Transverse colon (tissue), 4 donors: ENCODE measurements around the gene TPRA1.

ENCODE experiments used
- CTCF ChIP-seq, 5 experiments: fragments of 200-600 bp in 3 of 5; fragments of 450-650 bp in 2 of 5; sonication (generic) in 3 of 5; IDR thresholded peaks; 1 replicate in 2 of 5; 2 replicates in 3 of 5; pipeline ENCODE4 v1.5.1; 2016 to 2017; ENCODE audit warnings: antibody characterized with exemption in 5 of 5, inconsistent platforms in 3 of 5, mild to moderate bottlenecking in 2 of 5, moderate library complexity in 1 of 5
- EP300 ChIP-seq: sonication (generic); formaldehyde crosslinking; IDR thresholded peaks from one replicate; pipeline ENCODE4 v1.6.1; 2017; ENCODE audit warnings: antibody characterized with exemption, low read depth
- POLR2A ChIP-seq: fragments of 450-650 bp; IDR thresholded peaks from one replicate; pipeline ENCODE4 v1.6.1; 2016; ENCODE audit warnings: antibody characterized with exemption, mild to moderate bottlenecking, moderate library complexity
- POLR2AphosphoS5 ChIP-seq, 3 donors: sonication (generic); formaldehyde crosslinking; IDR thresholded peaks; one replicate each; pipeline ENCODE4 v1.6.1; 2016; ENCODE audit warnings: antibody characterized with exemption in 3 of 3

GRCh38 chr3:127632035-127632820 lies 41.7 kb upstream of the TPRA1 start:
- TF ChIP-seq POLR2A (no peak), POLR2AphosphoS5 (IDR thresholded peaks at IDR 0.05) (no peak), EP300 (no peak), CTCF (IDR thresholded peaks at IDR 0.05) (no peak)
